DND-41 (cell line): ENCODE results near the gene KCNJ1.

Source experiments
- ATAC-seq: fragments of 200-7000 bp; cut with Tn5 transposase; 3 replicates; pipeline ENCODE4 v1.9.1; 2021; ENCODE audit warnings: low read depth; ENCODE audit not compliant: insufficient read depth
- DNase-seq: peaks from one replicate; pipeline ENCODE4 v3.0.0-alpha.2; 2020
- H2AFZ ChIP-seq: 2 replicates; pipeline ENCODE4 v1.6.0; 2012; ENCODE audit warnings: low read depth, low read length
- H3K27ac ChIP-seq: 2 replicates; pipeline ENCODE4 v1.5.1; 2012; ENCODE audit warnings: low read length, inconsistent platforms
- H3K27me3 ChIP-seq: fragments of 200-600 bp; sonication (generic); 2 replicates; pipeline ENCODE4 v1.6.0; 2012; ENCODE audit warnings: low read length, mild to moderate bottlenecking, inconsistent platforms; ENCODE audit not compliant: insufficient read depth, poor library complexity
- H3K36me3 ChIP-seq: 2 replicates; pipeline ENCODE4 v1.5.1; 2012; ENCODE audit warnings: low read length, inconsistent platforms; ENCODE audit not compliant: insufficient read depth
- H3K4me1 ChIP-seq: 2 replicates; pipeline ENCODE4 v1.5.1; 2012; ENCODE audit warnings: mild to moderate bottlenecking, low read length; ENCODE audit not compliant: insufficient read depth
- H3K4me2 ChIP-seq: 2 replicates; pipeline ENCODE4 v1.6.0; 2012; ENCODE audit warnings: mild to moderate bottlenecking, moderate library complexity, low read length, inconsistent platforms; ENCODE audit not compliant: insufficient read depth
- H3K4me3 ChIP-seq, 2 experiments: fragments of 200-600 bp in 1 of 2; shearing (Covaris generic) in 1 of 2; 2 replicates each; pipeline ENCODE4 v1.5.1; 2012 to 2016; ENCODE audit warnings: inconsistent platforms in 2 of 2, low read length in 2 of 2, mild to moderate bottlenecking in 2 of 2, low read depth in 1 of 2, moderate library complexity in 1 of 2
- H3K79me2 ChIP-seq: 2 replicates; pipeline ENCODE4 v1.6.0; 2012; ENCODE audit warnings: low read length, inconsistent platforms; ENCODE audit not compliant: insufficient read depth
- H3K9ac ChIP-seq: 2 replicates; pipeline ENCODE4 v1.6.0; 2012; ENCODE audit warnings: low read depth, mild to moderate bottlenecking, inconsistent platforms, low read length, moderate library complexity
- H3K9me3 ChIP-seq: 2 replicates; pipeline ENCODE4 v1.5.1; 2012; ENCODE audit warnings: low read length, moderate library complexity, mild to moderate bottlenecking, inconsistent platforms; ENCODE audit not compliant: insufficient read depth, severe bottlenecking
- H4K20me1 ChIP-seq: 2 replicates; pipeline ENCODE4 v1.6.0; 2012; ENCODE audit warnings: low read length; ENCODE audit not compliant: insufficient read depth
- EZH2 ChIP-seq: IDR thresholded peaks from 3 replicates; pipeline ENCODE4 v1.6.1; 2012; ENCODE audit warnings: borderline replicate concordance, low read depth, mild to moderate bottlenecking, moderate library complexity, low read length, inconsistent platforms; ENCODE audit not compliant: severe bottlenecking
- TF ChIP-seq, protein P1 (sequence below): IDR thresholded peaks from 2 replicates; pipeline ENCODE4 v1.5.1; 2012; ENCODE audit warnings: borderline replicate concordance, low read length, moderate library complexity, mild to moderate bottlenecking; ENCODE audit not compliant: poor library complexity, severe bottlenecking; ENCODE audit errors: extremely low read depth

The KCNJ1 gene

DNA sequence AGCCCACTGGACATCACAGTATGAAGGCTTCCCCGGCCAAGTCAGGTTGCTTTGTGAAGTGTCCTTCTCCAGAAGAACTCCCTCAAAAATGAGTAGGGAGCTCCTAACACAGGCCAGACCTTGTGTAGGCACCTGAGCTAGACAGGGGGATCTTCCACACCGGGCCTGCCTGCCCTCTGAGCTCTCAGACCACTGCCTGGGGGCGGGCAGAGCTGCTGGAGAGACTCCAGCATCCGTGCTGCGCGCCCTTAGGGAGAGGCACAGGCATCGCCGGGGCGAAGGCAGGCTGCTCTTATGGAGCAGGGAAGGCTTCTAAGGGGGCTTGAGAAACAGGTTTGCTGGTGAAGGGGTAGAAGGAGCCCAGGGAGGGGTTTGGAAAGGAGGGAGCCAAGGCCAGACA, 28.4 kb upstream of the KCNJ1 start:
- DNase-seq, result no peak
- TF ChIP-seq, protein P1, sequence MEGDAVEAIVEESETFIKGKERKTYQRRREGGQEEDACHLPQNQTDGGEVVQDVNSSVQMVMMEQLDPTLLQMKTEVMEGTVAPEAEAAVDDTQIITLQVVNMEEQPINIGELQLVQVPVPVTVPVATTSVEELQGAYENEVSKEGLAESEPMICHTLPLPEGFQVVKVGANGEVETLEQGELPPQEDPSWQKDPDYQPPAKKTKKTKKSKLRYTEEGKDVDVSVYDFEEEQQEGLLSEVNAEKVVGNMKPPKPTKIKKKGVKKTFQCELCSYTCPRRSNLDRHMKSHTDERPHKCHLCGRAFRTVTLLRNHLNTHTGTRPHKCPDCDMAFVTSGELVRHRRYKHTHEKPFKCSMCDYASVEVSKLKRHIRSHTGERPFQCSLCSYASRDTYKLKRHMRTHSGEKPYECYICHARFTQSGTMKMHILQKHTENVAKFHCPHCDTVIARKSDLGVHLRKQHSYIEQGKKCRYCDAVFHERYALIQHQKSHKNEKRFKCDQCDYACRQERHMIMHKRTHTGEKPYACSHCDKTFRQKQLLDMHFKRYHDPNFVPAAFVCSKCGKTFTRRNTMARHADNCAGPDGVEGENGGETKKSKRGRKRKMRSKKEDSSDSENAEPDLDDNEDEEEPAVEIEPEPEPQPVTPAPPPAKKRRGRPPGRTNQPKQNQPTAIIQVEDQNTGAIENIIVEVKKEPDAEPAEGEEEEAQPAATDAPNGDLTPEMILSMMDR, result no peak
- no peak for TF ChIP-seq EZH2
- no peaks in the 10 kb centered on the region for H3K27me3 ChIP-seq

GRCh38 chr11:128894685-128895084, 27.6 kb upstream of the KCNJ1 start:
- Histone ChIP-seq H3K4me2 (no peak overlapping the region), H3K36me3 (no peaks in the 10 kb centered on the region), H4K20me1 (no peaks in the 10 kb centered on the region), H2AFZ (no peak overlapping the region), H3K27me3 (no peaks in the 10 kb centered on the region), H3K4me3 (no peak overlapping the region), H3K4me1 (no peaks in the 10 kb centered on the region), H3K27ac (no peak overlapping the region), H3K9me3 (no peaks in the 10 kb centered on the region), H3K79me2 (no peaks in the 10 kb centered on the region), H3K9ac (no peak overlapping the region)
- ATAC-seq (no peak), DNase-seq (no peak)
- TF ChIP-seq, protein P1, result no peak
- no peak for TF ChIP-seq EZH2

More for the DNA sequence above, 28.4 kb upstream of the KCNJ1 start:
- Histone ChIP-seq H2AFZ (no peak overlapping the region), H3K4me1 (no peaks in the 10 kb centered on the region), H4K20me1 (no peaks in the 10 kb centered on the region), H3K4me2 (no peak overlapping the region), H3K9ac (no peak overlapping the region), H3K27ac (no peak overlapping the region), H3K9me3 (no peaks in the 10 kb centered on the region), H3K36me3 (no peaks in the 10 kb centered on the region), H3K4me3 (no peak overlapping the region), H3K79me2 (no peaks in the 10 kb centered on the region)
- no peak for ATAC-seq

DNA sequence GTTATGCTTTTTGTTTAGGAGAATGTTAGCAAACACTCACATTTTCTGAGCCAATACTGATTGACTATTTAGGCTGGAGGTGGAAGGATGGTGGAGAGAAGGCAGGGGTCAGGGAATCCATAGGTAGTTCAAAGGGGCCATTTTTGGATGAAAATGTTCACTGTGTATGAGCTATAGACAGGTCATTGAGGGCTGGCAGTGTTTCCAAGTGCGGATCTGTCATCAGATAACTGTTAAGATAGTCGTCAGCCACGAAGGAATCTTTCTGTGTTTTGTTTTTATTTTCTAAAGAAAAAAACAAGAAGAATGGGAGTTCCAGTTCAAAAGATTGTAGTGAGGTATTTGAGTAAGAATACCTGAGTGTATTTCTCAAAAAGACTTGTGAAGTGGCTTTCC, 27.2 kb upstream of the KCNJ1 start:
- DNase-seq (no peak), ATAC-seq (no peak)
- Histone ChIP-seq H4K20me1 (no peaks in the 10 kb centered on the region), H3K4me3 (no peak overlapping the region), H3K9ac (no peak overlapping the region), H3K4me1 (no peaks in the 10 kb centered on the region), H3K9me3 (no peaks in the 10 kb centered on the region), H3K27me3 (no peaks in the 10 kb centered on the region), H3K79me2 (no peaks in the 10 kb centered on the region), H3K4me2 (no peak overlapping the region), H3K27ac (no peak overlapping the region), H2AFZ (no peak overlapping the region), H3K36me3 (no peaks in the 10 kb centered on the region)
- TF ChIP-seq, protein P1, result no peak
- no peak for TF ChIP-seq EZH2
